ENCODE results near the gene PTRH1.

The PTRH1 gene

GRCh38 chr9:127700140-127700539 is 15.3 kb downstream of the PTRH1 start:
- in situ Hi-C loops (cut with MboI; ENCODE audit: low sequenced_read_pairs, unreplicated experiment), result no loop called here
- no peak for DNase-seq (ENCODE audit: low spot score)
- no peak for TF ChIP-seq CTCF (IDR thresholded peaks at IDR 0.05; ENCODE audit: borderline replicate concordance, control extremely low read depth, extremely low read depth, insufficient read depth, missing control alignments)

- in situ Hi-C loops (cut with MboI; ENCODE audit: low sequenced_read_pairs, unreplicated experiment), result no loop called here
- peak; percentile 97 for DNase-seq (ENCODE audit: low spot score)
- no peak for TF ChIP-seq CTCF (IDR thresholded peaks at IDR 0.05; ENCODE audit: borderline replicate concordance, control extremely low read depth, extremely low read depth, insufficient read depth, missing control alignments)
Measured at GRCh38 chr9:127698985-127699670, 16.3 kb downstream of the PTRH1 start.

GRCh38 chr9:127698386-127698785 is 17.1 kb downstream of the PTRH1 start:
- TF ChIP-seq CTCF (IDR thresholded peaks at IDR 0.05; ENCODE audit: borderline replicate concordance, control extremely low read depth, extremely low read depth, insufficient read depth, missing control alignments), result no peak
- DNase-seq (ENCODE audit: low spot score), result no peak
- in situ Hi-C loops (cut with MboI; ENCODE audit: low sequenced_read_pairs, unreplicated experiment), result no loop called here

GRCh38 chr9:127697575-127697974 is 17.9 kb downstream of the PTRH1 start:
- DNase-seq (ENCODE audit: low spot score), result no peak
- in situ Hi-C loops (cut with MboI; ENCODE audit: low sequenced_read_pairs, unreplicated experiment), result no loop called here
- no peak for TF ChIP-seq CTCF (IDR thresholded peaks at IDR 0.05; ENCODE audit: borderline replicate concordance, control extremely low read depth, extremely low read depth, insufficient read depth, missing control alignments)

- TF ChIP-seq CTCF (IDR thresholded peaks at IDR 0.05; ENCODE audit: borderline replicate concordance, control extremely low read depth, extremely low read depth, insufficient read depth, missing control alignments), result no peak
- in situ Hi-C loops (cut with MboI; ENCODE audit: low sequenced_read_pairs, unreplicated experiment), result no loop called here
- no peak for DNase-seq (ENCODE audit: low spot score)
Measured at GRCh38 chr9:127694890-127695720, 20.4 kb downstream of the PTRH1 start.

GRCh38 chr9:127693697-127694096 is 21.8 kb downstream of the PTRH1 start:
- TF ChIP-seq CTCF (IDR thresholded peaks at IDR 0.05; ENCODE audit: borderline replicate concordance, control extremely low read depth, extremely low read depth, insufficient read depth, missing control alignments), result no peak
- no peak for DNase-seq (ENCODE audit: low spot score)
- in situ Hi-C loops (cut with MboI; ENCODE audit: low sequenced_read_pairs, unreplicated experiment), result no loop called here
